MM.1S (cell line): ENCODE results near the gene ELMO1.

ENCODE experiments used
- DNase-seq: peaks from one replicate; pipeline ENCODE4 v3.0.0-alpha.2; 2015
- H2AFZ ChIP-seq: fragments of 300-600 bp; sonication (generic); 2 replicates; pipeline ENCODE4 v1.6.0; 2016; ENCODE audit warnings: antibody characterized with exemption, low read length
- H3F3A ChIP-seq: fragments of 300-600 bp; sonication (generic); 2 replicates; pipeline ENCODE4 v1.6.1; 2016; ENCODE audit warnings: mild to moderate bottlenecking, antibody characterized with exemption, low read length, moderate library complexity, mixed read lengths; ENCODE audit not compliant: insufficient read depth
- H3K27ac ChIP-seq: fragments of 300-600 bp; sonication (generic); 2 replicates; pipeline ENCODE4 v1.5.1; 2016; ENCODE audit warnings: mild to moderate bottlenecking, low read length
- H3K27me3 ChIP-seq: fragments of 300-600 bp; sonication (generic); replicated peaks from 2 replicates; pipeline ENCODE4 v1.6.0; 2016; ENCODE audit warnings: low read length; ENCODE audit not compliant: insufficient read depth
- H3K36me3 ChIP-seq: fragments of 300-600 bp; sonication (generic); replicated peaks from 2 replicates; pipeline ENCODE4 v1.6.1; 2016; ENCODE audit warnings: mild to moderate bottlenecking, low read length, mixed read lengths; ENCODE audit not compliant: insufficient read depth
- H3K4me1 ChIP-seq: fragments of 300-600 bp; sonication (generic); 2 replicates; pipeline ENCODE4 v1.6.1; 2016; ENCODE audit warnings: low read length, mixed read lengths
- H3K4me2 ChIP-seq: fragments of 300-600 bp; sonication (generic); 2 replicates; pipeline ENCODE4 v1.6.0; 2016; ENCODE audit warnings: low read depth, low read length
- H3K4me3 ChIP-seq: fragments of 300-600 bp; sonication (generic); 2 replicates; pipeline ENCODE4 v1.5.1; 2016; ENCODE audit warnings: low read length, mixed read lengths
- H3K79me2 ChIP-seq: fragments of 300-600 bp; sonication (generic); 2 replicates; pipeline ENCODE4 v1.6.1; 2016; ENCODE audit warnings: mixed run types, low read length, mixed read lengths
- H3K9ac ChIP-seq: fragments of 300-600 bp; sonication (generic); 2 replicates; pipeline ENCODE4 v1.6.1; 2016; ENCODE audit warnings: low read length, mixed read lengths
- H3K9me2 ChIP-seq: fragments of 300-600 bp; sonication (generic); replicated peaks from 2 replicates; pipeline ENCODE4 v1.6.1; 2016; ENCODE audit warnings: mild to moderate bottlenecking, low read length, mixed read lengths; ENCODE audit not compliant: insufficient read depth
- H3K9me3 ChIP-seq: fragments of 300-600 bp; sonication (generic); replicated peaks from 2 replicates; pipeline ENCODE4 v1.6.1; 2016; ENCODE audit warnings: mild to moderate bottlenecking, low read length, mixed read lengths; ENCODE audit not compliant: insufficient read depth
- H4K20me1 ChIP-seq: fragments of 300-600 bp; sonication (generic); 2 replicates; pipeline ENCODE4 v1.6.1; 2016; ENCODE audit warnings: mild to moderate bottlenecking, low read length, moderate library complexity, mixed read lengths; ENCODE audit not compliant: insufficient read depth
- EZH2 ChIP-seq: fragments of 300-600 bp; sonication (generic); optimal IDR thresholded peaks from 2 replicates; pipeline ENCODE3; 2017; ENCODE audit warnings: low read depth, mild to moderate bottlenecking, antibody characterized with exemption, low read length, mixed read lengths
- EZH2phosphoT487 ChIP-seq: fragments of 300-600 bp; sonication (generic); IDR thresholded peaks from 2 replicates; pipeline ENCODE4 v1.6.1; 2018; ENCODE audit warnings: antibody characterized with exemption, low read length
- TF ChIP-seq, protein P1 (sequence below): fragments of 300-600 bp; sonication (generic); IDR thresholded peaks from 2 replicates; pipeline ENCODE4 v1.5.1; 2016; ENCODE audit warnings: antibody characterized with exemption, low read length, mixed read lengths

ELMO1 gene

DNA sequence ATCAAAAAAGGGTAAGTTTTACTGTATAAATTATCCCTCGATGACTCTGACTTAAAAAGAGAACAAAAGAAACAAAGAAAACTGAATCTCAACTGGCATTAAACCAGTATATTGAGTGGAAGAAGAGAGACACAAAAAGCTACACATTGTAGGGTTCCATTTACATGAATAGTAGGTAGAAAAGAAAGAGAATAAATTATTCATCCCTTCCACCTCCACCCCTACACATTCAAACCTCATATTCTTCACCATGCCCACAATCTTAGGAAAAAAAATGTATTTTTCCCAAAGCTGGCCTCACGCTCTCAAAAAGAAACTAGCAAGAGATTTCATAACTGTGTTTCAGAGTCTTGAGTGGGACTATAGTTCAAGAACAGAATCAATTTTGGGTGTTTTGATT, 377.5 kb downstream of the ELMO1 start:
- no peak for DNase-seq
- Histone ChIP-seq H3K36me3 (no peaks in the 10 kb centered on the region), H4K20me1 (no peaks in the 10 kb centered on the region), H3K4me2 (no peak overlapping the region), H3K9ac (no peak overlapping the region), H3K9me2 (no peaks in the 10 kb centered on the region), H3K4me3 (no peak overlapping the region), H3K79me2 (no peaks in the 10 kb centered on the region), H3K27me3 (no peaks in the 10 kb centered on the region), H3K27ac (no peak overlapping the region), H3K4me1 (no peaks in the 10 kb centered on the region), H3F3A (no peaks in the 10 kb centered on the region), H2AFZ (no peak overlapping the region), H3K9me3 (no peaks in the 10 kb centered on the region)
- TF ChIP-seq, protein P1, sequence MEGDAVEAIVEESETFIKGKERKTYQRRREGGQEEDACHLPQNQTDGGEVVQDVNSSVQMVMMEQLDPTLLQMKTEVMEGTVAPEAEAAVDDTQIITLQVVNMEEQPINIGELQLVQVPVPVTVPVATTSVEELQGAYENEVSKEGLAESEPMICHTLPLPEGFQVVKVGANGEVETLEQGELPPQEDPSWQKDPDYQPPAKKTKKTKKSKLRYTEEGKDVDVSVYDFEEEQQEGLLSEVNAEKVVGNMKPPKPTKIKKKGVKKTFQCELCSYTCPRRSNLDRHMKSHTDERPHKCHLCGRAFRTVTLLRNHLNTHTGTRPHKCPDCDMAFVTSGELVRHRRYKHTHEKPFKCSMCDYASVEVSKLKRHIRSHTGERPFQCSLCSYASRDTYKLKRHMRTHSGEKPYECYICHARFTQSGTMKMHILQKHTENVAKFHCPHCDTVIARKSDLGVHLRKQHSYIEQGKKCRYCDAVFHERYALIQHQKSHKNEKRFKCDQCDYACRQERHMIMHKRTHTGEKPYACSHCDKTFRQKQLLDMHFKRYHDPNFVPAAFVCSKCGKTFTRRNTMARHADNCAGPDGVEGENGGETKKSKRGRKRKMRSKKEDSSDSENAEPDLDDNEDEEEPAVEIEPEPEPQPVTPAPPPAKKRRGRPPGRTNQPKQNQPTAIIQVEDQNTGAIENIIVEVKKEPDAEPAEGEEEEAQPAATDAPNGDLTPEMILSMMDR, result no peak
- TF ChIP-seq EZH2phosphoT487 (no peak), EZH2 (no peak)

DNA sequence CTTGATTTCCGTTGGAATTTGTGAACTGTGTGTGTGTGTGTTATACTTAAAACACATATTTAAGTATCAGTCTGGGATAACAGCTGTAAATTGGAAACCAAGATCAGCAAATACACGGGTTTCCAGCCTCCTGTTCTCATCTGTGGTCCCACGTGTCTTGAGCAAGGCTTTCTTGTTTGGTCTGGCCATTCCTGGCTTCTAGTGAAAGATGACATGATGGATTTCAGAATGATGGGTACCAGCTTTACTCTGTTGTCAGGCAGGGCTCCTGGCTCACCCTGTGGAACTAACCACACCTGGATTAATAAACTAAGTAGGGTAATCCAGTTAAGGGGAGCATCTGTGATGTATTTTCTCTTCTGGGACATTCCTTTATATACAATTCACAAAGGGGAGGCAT, 378.2 kb downstream of the ELMO1 start:
- Histone ChIP-seq H3K9me2 (no peaks in the 10 kb centered on the region), H3F3A (no peaks in the 10 kb centered on the region), H3K36me3 (no peaks in the 10 kb centered on the region), H3K27ac (no peak overlapping the region), H3K9me3 (no peaks in the 10 kb centered on the region), H3K4me1 (no peaks in the 10 kb centered on the region), H3K4me2 (no peak overlapping the region), H3K9ac (no peak overlapping the region), H3K27me3 (no peaks in the 10 kb centered on the region), H3K4me3 (no peak overlapping the region), H3K79me2 (no peaks in the 10 kb centered on the region), H2AFZ (no peak overlapping the region), H4K20me1 (no peaks in the 10 kb centered on the region)
- no peak for DNase-seq
- TF ChIP-seq, protein P1, result no peak
- TF ChIP-seq EZH2phosphoT487 (no peak), EZH2 (no peak)

DNA sequence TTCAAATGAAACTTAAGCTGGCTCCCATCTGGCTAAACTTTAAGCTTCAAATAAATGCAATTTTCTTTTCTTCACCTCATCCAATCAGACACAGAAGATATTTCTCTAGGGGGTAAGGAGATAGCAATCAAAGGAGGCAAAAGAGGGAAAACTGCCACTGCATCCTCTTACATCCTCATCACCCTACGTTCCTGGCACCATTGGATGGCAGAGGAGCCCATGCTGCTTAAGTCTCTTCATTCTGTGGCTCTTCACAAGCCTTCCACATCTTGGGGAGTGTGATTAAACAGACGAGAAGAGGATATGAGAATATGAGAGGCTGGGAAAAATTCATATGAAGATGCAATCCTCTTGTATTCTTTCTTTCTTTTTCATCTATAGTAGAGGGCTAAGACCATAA, 378.6 kb downstream of the ELMO1 start:
- no peaks in the 10 kb centered on the region for H4K20me1 ChIP-seq
- TF ChIP-seq EZH2 (no peak), EZH2phosphoT487 (no peak)
- TF ChIP-seq, protein P1, result no peak

More for the DNA sequence above, 378.6 kb downstream of the ELMO1 start:
- DNase-seq, result no peak
- no peak overlapping the region for H2AFZ ChIP-seq
- H3K4me3 ChIP-seq, result no peak overlapping the region
- H3K79me2 ChIP-seq, result no peaks in the 10 kb centered on the region
- no peak overlapping the region for H3K4me2 ChIP-seq
- H3K27ac ChIP-seq, result no peak overlapping the region
- no peaks in the 10 kb centered on the region for H3F3A ChIP-seq
- H3K27me3 ChIP-seq, result no peaks in the 10 kb centered on the region
- no peaks in the 10 kb centered on the region for H3K9me3 ChIP-seq
- H3K36me3 ChIP-seq, result no peaks in the 10 kb centered on the region
- H3K9me2 ChIP-seq, result no peaks in the 10 kb centered on the region
- H3K4me1 ChIP-seq, result no peaks in the 10 kb centered on the region
- no peak overlapping the region for H3K9ac ChIP-seq
